Putamen (tissue), 1 donor: ENCODE data around the gene GSS.

Experiments
- DNase-seq: peaks from one replicate; pipeline ENCODE4 v3.0.0-alpha.2; 2016; ENCODE audit warnings: low spot score

The GSS gene

DNA sequence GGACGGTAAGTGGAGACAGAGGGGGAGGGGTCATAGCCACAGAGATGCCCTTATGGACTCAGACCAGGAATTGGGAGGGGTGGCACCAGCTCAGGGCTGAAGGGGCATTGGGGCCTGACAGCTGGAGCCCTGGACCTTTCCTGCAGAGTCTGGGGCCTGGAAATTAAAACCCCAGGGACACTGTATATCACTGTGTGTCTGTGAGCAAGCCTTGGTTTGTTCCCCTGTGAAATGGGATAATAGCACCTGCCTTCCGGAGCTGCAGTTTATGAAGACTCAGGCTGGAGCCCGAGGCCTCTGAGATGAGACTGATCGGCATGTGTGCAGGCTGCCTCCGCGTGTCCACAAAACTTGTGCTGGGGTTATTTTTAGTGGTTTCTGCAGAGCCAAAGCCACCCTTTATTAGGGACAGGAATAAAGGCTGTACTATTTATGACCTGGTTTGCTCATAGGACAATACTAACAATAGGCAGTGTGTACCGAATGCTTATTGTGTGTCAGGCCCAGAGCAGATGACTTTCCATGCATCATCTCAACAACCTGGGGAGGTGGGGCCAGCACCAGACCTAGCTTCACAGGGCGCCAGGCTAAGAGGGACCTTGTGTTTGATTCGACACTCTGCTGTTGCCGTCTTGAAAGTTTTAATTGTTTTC, 22.6 kb upstream of the GSS start:
- no peak for DNase-seq

DNA sequence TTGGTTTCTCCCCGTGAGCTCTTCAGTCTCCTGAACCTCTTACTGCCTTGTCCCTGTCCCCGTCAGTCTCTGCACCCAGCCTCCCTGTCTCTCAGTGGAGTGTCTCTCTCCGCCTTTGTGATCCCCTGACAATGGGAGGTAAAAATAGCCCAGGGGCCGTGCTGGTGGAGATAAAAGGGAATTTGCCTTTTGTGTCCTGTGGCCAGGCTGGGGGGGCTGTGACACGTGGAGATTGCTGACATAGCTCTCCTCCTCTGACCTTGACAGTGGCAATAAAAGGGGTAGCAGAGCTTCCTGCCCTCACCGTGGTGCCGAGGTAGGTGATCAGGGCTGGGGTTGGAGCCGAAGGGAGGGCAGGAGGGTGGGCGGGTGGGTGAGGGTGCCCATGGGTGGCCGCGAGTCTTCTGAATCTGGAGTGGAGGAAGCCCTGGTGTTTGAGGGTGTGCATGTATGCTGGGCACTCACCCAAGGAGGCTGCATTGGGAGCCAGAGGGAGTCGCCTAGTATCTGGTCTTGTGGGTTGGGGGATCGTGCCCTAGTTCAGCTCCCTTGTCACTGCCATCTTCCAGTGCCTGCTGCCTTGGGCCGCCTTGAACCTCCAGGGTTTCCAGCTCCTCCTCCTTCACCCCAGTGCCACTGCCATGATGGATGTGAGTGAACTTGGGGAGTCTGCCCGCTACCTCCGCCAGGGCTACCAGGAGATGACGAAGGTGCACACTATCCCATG, 21.9 kb upstream of the GSS start:
- no peak for DNase-seq

DNA sequence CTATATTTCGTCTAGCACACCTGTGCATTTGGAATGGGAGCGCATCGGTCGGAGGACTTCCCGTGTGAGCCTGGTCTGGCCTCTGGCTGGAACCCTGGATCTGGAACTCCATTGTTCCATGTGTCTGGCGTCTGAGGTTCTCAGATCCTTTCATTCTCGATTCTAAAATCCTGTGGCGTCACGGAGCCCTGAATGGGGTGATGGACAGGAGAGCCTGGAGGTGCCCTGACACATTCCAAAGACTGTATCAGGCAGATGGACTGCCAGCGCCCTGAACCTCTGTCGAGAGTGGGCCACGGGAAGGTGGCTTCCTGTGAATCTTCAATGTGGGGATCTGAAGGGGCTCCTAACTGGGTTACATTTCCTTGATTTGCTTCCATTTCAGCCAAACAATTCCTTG, 20.7 kb upstream of the GSS start:
- DNase-seq = no peak

DNA sequence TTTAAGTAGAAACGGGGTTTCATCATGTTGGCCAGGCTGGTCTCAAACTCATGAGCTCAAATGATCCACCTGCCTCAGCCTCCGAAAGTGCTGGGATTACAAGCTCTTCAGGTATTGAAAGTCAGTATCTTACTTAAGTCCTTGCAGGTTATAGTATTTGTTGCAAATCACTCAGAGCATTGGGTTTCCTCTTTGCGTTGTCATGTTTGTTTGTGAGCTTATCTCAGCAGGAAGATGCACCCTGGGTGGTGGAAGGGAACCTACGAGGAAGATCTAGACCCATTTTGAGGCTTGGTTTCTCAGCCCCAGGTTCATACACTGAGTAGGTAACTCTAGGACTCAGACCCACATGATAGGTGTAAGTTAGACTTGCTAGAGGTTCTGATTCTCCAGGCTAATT, 18.6 kb upstream of the GSS start:
- no peak for DNase-seq

DNA sequence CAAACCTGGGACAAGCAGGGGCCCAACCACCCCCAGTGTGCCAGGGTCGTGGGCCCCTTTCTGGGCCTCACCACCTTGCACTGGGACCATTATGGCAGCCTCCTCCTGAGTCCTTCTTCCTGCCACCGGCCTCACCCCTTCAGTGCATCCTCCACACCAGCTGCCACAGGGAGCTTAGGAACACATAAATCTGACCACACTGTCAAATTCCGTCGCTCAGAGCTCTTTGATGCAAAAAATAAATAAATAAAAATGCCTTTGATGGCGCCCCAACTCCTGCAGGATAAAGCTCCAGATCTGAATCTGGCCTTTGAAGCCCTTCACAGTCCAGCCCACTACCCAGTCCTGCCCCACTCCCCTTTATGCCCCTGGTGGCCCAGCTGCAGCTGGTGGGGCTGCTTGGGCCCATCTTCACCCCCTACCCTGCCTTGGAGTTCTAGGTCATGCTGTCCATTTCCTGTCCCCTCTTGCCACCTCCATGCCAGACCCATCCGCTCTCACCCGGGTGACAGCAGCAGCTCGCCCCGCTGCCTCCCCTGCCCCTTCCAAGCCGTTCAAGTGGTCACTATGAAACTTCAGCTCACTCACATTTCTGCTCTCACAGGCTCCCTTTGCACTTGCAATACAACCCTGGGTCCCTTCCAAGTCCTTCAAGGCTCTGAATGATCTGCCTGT, 16.1 kb upstream of the GSS start:
- no peak for DNase-seq

DNA sequence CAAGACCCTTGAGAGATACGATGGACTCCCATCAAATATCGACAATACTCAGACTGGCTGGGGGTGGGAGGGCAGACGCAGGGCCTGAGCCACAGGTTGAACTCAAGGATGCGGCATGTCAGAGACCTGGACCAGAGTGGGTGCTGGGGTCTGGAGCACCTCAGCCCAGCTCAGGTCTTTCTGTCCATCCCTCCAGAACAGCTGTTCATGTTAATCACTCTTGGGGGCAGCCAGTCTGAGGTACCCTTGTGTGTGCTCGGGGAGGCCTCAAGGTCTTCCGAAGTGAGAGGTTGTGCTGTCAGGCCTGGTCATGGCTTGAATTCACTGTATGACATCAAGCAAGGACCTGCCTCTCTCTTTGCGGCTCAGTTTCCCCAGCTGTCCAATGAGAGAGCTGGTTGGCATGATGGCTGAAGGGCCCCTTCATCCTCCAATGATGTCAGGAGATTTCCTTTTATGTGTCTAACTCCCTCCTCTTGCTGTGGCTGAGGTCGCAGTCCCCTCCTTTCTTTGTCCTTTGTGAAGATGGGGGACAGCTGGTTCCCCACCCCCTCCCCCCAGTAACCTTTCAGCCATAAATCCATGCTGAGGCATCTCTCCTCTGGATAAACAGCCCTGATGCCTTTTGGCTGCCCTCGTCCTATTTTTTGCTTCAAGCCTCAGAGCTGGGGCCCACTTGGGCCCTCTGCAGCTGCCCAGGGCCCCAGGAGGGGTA, 15.4 kb upstream of the GSS start:
- peak; percentile 27 for DNase-seq

DNA sequence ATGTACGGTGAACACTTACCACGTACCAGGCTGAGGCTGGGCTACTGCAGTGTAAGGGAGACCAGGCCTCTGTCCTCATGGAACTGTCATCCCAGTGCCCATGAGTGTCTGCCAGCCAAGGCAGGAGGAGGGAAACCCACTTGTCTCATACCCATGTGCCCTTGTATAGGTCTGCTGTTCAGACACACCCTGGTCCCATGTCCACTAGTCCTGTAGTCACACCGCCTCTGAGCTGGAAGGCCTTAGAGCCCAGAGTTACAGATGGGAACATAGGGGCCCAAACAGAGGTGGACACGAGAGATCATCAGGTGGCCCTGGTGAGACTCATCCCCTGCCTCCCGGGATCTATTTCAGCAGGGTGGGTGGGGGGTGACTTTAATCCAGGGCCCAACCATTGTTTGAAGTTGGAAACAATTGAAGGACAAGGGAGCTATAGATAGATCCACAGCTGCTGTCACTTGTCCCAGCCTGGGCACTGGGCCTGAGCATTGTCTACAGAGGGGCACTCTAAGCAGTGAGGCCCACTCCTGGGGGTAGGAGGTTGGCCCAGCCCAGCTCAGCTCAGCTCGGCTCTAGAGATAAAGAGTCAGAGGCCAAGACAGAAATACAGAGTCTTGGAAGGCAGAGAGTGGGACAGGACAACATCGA, 14.7 kb upstream of the GSS start:
- peak; percentile 86 for DNase-seq

DNA sequence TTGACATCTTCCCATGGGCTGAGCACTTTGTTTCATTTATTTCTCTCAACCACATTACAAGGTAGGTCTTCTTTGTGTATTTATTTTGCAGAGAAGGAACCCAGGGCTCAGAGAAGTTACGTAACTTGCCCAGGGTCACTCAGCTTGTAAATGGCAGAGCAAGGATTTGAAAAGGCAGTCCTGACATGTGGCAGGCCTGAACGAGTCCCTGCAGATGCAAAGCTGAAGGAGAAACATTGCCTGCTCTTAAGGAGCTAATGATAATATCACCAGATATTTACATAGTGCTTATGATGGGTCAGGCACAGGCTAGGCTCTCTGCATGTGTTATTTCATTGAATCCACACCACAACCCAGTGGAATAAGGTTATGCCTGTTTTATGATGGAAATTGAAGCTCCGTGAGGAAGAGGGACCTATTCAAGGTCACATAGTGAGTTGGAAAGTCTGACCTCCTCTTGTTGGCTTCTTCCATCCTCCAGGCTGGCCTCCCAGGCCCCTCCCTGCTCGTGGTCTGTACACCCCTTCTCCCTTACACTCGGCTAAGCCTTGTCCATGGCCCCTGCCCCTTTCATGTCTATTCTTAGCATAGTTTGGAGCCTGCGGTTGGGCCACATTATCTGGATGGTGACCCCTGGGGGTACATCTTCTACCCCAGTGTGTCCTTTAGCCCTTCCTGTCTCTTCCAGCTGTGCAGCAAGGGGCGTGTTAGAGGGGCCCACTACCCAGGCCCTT, 12.6 kb upstream of the GSS start:
- DNase-seq = no peak

DNA sequence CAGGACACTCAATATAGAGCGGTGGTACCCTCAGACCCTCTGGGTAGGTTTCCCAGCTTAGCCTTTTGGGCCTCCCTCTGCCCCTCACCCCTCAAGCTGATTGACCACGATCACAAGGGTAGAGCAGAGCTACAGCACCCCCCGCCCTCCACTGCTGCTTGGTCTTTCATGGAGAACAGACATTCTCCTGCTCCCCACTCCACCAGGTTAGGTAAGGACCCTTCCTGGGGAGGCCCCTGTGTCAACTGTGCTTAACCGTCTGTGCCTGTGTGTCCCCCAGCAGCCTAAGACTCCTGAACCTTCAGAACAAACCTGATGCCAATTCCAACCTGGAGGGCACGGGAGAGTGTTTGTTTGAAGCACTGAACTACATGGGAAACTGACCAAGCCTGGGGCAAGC, 11.8 kb upstream of the GSS start:
- DNase-seq = no peak

DNA sequence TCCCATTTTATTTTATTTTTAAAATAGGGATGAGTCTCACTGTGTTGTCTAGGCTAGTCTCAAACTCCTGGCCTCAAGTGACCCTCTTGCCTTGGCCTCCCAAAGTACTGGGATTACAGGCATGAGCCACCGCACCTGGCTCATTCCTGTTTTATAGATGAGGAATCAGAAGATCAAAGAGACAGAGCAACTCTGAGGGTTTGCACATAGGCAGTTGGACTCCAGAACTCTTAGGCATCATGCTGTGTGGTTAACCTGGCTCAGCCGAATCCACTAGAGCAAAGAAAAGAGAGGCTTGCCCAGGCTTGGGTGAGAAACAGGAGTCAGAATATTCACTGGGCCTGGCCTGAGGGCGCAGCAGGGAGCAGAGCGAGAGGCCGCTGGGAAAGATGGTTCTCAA, 9.4 kb upstream of the GSS start:
- no peak for DNase-seq

DNA sequence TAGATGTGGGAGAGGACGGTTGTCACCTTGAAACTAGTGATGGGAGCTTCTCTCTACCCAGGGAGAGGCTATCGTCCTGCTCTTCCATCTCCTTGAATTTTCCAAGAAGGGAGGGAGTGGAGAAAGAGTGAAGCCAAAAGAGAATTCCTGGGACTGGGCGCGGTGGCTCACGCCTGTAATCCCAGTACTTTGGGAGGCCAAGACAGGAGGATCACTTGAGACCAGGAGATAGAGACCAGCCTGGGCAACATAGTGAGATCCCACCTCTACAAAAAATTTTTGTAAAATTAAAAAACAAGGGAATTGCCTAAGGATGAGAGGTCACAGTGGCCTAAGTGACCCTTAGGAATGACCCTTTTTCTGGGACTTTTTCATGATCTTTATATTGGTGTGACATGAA, 8.9 kb upstream of the GSS start:
- DNase-seq = no peak

DNA sequence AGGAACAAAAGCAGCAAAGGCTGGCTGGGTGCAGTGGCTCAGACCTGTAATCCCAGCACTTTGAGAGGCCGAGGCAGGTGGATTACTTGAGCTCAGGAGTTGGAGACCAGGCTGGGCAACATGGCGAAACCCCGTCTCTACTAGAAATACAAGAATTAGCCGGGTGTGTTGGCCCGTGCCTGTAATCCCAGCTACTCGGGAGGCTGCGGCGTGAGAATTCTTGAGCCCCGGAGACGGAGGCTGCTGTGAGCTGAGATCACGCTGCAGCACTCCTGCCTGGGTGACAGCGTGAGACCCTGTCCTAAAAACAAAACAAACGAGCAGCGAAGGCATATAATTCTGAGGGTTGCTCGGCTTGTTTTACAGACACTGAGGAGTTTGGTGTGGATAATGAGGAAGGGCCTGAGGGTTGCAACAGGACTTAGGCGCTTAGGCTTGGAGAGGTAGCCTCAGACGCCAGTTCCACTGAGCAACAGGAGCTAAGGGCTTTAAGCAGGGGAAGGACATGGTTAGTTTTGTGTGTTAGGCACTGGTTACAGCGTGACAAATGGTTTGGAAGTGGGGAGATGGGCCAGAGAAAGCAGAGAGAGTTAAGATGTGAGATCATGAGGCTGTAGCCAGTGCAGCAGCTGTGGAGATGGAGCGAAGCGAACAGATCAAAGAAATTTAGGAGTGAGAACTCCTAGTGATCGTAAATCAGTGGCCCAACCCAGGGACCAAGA, 1.3 kb upstream of the GSS start:
- DNase-seq = no peak

DNA sequence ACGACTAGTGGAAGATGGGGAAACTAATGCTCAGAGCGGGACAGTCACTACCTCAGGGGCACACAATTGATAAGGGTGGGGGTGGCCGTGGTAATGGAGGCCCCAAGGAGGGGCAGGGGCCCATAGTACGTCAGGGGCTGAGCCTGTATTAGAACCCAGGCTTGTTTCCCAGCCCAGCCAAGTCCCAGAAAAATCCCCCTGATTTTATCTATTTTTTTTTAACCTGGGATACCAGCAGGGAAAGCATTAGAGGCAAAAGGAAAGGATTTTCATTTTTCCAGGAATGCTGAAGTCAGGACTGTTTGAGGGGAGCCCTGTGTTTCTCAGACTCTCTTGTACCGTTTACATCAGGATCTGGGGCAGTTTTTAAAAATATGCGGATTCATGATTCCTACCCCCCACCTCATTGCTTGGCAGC, 444 bp upstream of the GSS start:
- DNase-seq = no peak

DNA sequence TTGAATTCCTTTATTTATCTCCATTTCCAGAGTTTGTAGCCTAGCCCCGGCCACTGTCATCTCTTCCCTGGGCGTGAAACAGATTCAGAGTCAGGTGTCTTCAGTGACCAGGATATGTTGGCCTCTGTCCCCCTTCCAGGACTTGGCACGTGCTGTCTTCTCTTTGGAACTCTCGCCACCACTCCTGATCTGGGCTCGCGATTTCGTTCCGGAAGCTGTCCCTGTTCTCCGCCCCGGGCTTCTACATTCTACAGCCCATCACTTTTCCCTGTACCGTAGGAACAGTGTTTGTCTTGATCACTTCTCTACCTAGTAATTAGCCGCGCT, 739 bp downstream of the GSS start:
- DNase-seq = no peak

DNA sequence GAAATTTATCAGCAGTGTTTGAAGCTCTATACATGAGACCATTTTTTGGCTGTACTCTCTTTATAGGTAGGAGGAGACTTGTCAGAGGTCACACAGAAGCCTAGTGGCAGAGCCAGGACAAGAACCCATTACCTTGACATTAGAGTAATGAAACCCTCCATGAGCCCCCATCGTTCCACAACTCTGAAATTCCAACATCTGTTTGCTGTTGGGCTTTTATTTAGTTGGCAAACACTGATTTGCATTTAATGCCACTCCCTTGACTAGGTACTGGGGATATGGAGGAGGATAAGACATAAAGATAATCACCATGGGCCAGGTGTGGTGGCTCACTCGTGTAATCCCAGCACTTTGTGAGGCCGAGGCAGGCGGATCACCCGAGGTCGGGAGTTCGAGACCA, 1.6 kb downstream of the GSS start:
- no peak for DNase-seq

DNA sequence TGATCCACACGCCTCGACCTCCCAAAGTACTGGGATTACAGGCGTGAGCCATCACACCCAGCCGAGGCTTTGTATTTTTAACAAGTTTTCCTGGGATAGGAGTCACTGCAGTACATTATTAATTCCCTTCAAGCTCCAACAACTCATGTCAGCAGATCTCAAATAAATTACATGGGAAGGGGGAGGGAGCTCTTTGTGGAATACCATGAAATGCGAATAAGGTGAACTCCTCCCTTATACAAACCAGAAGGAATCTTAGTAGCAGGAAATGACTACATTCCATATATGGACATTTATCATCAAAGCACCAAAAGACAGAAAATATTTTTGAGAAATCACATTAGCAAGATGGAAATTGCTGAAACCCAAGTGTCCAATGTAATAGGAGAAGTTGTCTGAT, 2.9 kb downstream of the GSS start:
- no peak for DNase-seq

DNA sequence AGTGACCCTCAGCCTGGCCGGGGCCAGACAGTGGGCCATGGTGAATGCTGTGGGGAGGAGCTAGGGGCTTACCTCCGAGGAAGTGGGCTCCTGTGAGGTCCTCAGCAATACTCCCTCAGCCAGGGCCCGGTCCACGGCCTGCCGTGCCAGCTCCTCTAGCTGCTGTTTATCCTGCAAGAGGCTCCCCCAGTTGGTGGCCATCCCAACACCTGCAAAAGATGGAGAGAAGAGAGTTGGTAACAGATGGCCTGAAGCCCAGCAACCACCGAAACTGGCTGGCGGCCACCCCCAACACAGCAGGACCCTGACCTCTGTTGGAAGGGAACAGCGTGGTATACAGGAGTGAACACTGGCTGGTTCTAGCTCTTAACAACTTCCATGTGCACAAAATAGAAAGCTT, 4.0 kb downstream of the GSS start:
- no peak for DNase-seq

DNA sequence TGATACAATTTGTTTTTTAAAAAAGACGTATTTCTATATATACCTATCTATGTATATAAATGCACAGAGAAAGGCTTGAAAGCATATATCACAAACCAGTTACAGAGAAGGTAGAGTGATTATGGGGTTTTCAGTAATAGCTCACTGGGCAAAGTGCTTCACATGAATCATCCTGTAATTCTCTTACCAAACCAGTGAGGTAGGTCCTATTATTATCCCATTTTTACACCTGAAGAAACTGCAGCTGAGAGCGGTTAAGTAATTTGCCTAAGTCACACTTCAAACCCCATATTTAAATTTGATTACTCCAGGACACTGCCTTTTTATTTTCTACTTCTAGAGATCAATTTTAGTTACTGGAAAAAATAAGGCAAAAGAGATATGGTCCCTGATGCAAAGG, 4.4 kb downstream of the GSS start:
- no peak for DNase-seq

DNA sequence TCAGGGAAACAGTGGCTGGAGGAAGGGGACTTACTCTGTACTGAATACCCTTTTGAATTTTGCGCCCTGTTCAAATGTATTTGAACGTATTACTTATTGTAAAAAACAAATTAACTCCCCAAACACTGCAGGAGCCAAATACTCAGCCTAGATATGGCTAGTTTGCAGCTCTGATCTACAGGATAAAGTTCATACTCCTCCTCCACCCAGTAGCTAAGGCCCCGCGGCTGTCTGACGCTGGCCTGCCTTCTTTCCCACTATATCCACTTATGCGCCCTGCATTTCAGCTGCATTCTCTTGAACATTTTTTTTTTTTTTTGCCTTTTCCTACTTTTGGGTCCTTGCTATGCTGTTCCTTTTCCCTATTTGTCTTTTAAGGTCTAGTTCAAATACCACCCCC, 6.5 kb downstream of the GSS start:
- no peak for DNase-seq

DNA sequence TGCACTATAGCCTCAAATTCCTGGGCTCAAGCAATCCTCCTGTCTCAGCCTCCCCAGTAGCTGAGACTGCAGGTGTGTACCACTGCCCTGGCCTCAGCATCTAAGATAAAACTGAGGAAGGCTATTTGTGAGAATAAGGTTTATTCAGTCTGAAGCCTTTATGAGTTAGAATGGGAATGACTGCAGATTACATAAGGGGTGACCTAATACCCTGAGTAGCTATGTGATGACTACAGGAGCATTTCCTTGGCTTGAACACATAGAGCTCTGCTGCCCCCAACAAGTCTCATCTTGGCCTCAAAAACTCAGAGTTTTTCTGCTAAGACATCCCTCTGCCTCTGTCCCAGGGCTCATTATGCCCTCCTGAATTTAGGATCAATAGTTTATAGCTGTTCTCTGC, 7.6 kb downstream of the GSS start:
- DNase-seq = no peak

DNA sequence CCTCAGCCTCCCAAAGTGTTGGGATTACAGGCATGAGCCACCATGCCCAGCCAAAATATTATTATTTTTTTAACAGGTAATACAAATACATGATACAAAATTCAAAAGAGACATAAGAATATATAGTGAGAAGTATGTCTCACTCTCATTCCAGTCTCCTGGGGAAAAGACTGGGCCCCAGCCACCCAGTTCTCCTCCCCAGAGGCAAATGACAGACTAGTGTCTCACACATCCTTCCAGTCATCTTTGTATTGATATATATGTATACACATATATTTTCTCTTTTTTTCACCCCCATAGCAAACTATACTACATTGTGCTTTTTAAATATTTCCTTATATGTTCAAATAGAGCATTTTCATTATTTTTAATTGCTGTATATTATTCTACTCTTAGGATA, 8.3 kb downstream of the GSS start:
- no peak for DNase-seq
